ENCODE measurements around the gene CYP2W1. TPM values are rescaled to one million over a fixed set of nuclear protein-coding genes. Genes with fewer than 3 reads are reported as not detected.

CYP2W1 gene
- total and polyA plus RNA-seq, 2 donors (not counting 3 experiments of a cell fraction or from before 2014, with no cell fraction given): not detected

DNA sequence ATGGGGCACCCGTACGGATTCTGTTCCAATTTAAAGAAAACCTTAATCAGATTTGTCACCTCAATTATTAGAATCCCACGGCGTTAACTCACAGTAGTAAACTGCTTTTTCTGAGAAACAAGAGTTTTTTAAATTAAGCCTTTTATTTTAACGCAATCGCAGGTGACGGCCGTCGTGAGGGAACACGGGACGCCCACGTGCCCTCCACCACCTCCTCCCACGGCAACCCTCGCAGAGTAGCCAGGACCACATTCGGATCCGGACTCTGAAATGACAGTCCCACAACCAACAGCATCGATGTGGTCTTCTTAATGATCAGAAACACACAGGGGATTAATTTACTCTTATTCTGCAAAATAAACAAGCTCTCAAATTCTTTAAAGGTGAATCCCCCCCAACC is 39.4 kb downstream of the CYP2W1 start:
- H3K36me3 ChIP-seq (ENCODE audit: control insufficient read depth in 2 of 2, extremely low read depth in 1 of 2, insufficient read depth in 2 of 2, low read length in 2 of 2): peaks cover 0 to 7% of the 10 kb centered on the region in 2 experiments
- no peak overlapping the region for H3K4me3 ChIP-seq (replicated peaks in 1 of 3; ENCODE audit: insufficient read depth in 1 of 3, low read depth in 1 of 3, low read length in 3 of 3)
- peaks cover 23% of the 10 kb centered on the region for H3K79me2 ChIP-seq (ENCODE audit: control insufficient read depth, insufficient read depth, low read length)
- no peaks in the 10 kb centered on the region for H4K20me1 ChIP-seq (replicated peaks; ENCODE audit: control insufficient read depth, extremely low read depth, insufficient read depth, low read length)
- POLR2A ChIA-PET: interaction anchor here (0.8 kb wide), 1 partner anchor 48 kb away, joined by 3 read pairs; no protein-coding TSS in a partner anchor
- H3K27me3 ChIP-seq (ENCODE audit: control insufficient read depth in 2 of 2, insufficient read depth in 2 of 2, low read length in 2 of 2): no peaks in the 10 kb centered on the region
- no peak for DNase-seq (ENCODE audit: low read depth, low spot score)
- no peak overlapping the region for H3K27ac ChIP-seq (ENCODE audit: insufficient read depth, low read depth, low read length)
- FAIRE-seq: no peak
- no peaks in the 10 kb centered on the region for H3K9me3 ChIP-seq (replicated peaks; ENCODE audit: control insufficient read depth, insufficient read depth, low read length)
- H2AFZ ChIP-seq (ENCODE audit: low read depth, low read length): no peak overlapping the region
- dilution Hi-C loops (cut with MboI; ENCODE audit: extremely low pct_ligation_motif_present, low sequenced_read_pairs): no loop called here
- H3K4me2 ChIP-seq (ENCODE audit: insufficient read depth, low read length): no peak overlapping the region
- H3K9ac ChIP-seq (replicated peaks; ENCODE audit: extremely low read depth, insufficient read depth, low read length): no peak overlapping the region
- intact Hi-C loops (cut with micrococcal nuclease): no loop called here
- no TSS peak for BruUV-seq (replicated peaks)
- TF ChIP-seq MYC (IDR thresholded peaks at IDR 0.05; ENCODE audit: low read depth, low read length) (no peak), JUN (IDR thresholded peaks at IDR 0.05; ENCODE audit: borderline replicate concordance, insufficient read depth, insufficient read length, low read depth) (no peak), POLR2A (IDR thresholded peaks at IDR 0.05; ENCODE audit: low read depth, low read length) (no peak), FOS (IDR thresholded peaks at IDR 0.05; ENCODE audit: borderline replicate concordance, insufficient read depth, low read length) (no peak)
- TF ChIP-seq, protein P1, sequence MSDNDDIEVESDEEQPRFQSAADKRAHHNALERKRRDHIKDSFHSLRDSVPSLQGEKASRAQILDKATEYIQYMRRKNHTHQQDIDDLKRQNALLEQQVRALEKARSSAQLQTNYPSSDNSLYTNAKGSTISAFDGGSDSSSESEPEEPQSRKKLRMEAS (IDR thresholded peaks at IDR 0.05; ENCODE audit: insufficient read depth, insufficient read length): no peak
- CTCF ChIA-PET: interaction anchor here (2.0 to 5.5 kb wide), 2 partner anchors 29 to 43 kb away, joined by 8 to 46 read pairs; no protein-coding TSS in a partner anchor
- no peaks in the 10 kb centered on the region for H3K9me1 ChIP-seq (replicated peaks; ENCODE audit: control insufficient read depth, extremely low read depth, insufficient read depth, low read length)
- peaks cover 3% of the 10 kb centered on the region for H3K4me1 ChIP-seq (ENCODE audit: control insufficient read depth, extremely low read depth, insufficient read depth, low read length)

DNA sequence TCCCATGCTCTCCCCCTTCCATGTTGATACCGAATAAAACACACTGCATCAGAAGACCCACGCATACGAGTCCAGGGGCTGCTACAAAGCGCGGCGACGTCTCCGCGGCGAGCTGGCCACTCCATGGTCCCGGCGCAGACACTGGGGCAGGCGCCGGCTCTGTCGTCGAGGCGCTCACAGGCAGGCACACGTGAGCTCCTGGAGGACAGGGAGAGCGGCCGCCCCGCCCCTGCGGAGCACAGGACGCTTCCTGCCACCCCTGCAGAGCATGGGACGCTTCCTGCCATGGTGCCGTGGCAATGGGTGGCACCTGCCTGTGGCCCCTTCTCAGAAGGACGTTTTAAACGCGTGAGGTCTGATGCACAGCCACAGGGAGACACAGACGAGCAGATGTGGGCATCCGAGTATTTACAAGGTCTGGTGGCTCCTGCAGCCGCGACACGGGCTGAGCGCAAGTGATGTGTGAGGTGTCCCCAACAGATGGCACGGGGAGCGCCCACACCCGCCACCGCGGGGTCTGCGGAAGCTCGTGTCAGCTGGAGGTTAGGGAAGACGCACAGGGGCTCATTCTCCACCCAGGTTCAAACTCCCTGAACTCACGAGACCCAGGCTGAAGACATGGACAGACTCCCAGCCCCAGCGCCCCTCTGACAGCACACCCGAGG is 40.0 kb downstream of the CYP2W1 start:
- no peak for DNase-seq (ENCODE audit: low read depth, low spot score)
- no peak overlapping the region for H3K4me3 ChIP-seq (replicated peaks in 1 of 3; ENCODE audit: insufficient read depth in 1 of 3, low read depth in 1 of 3, low read length in 3 of 3)
- no peaks in the 10 kb centered on the region for H3K9me3 ChIP-seq (replicated peaks; ENCODE audit: control insufficient read depth, insufficient read depth, low read length)
- peaks cover 3% of the 10 kb centered on the region for H3K4me1 ChIP-seq (ENCODE audit: control insufficient read depth, extremely low read depth, insufficient read depth, low read length)
- TF ChIP-seq POLR2AphosphoS5 (IDR thresholded peaks at IDR 0.05; ENCODE audit: insufficient read depth, low read depth, low read length) (no peak), GATA2 (IDR thresholded peaks at IDR 0.05; ENCODE audit: insufficient read depth, insufficient read length, low read depth, low read length) (no peak), FOS (IDR thresholded peaks at IDR 0.05; ENCODE audit: borderline replicate concordance, insufficient read depth, low read length) (no peak), JUN (IDR thresholded peaks at IDR 0.05; ENCODE audit: borderline replicate concordance, insufficient read depth, insufficient read length, low read depth) (no peak)
- H3K36me3 ChIP-seq (ENCODE audit: control insufficient read depth in 2 of 2, extremely low read depth in 1 of 2, insufficient read depth in 2 of 2, low read length in 2 of 2): peaks cover 0 to 7% of the 10 kb centered on the region in 2 experiments
- intact Hi-C loops (cut with micrococcal nuclease): no loop called here
- ChIA-PET POLR2A (interaction anchor here (0.8 kb wide), 1 partner anchor 48 kb away, joined by 3 read pairs; no protein-coding TSS in a partner anchor), CTCF (interaction anchor here (2.0 to 5.5 kb wide), 2 partner anchors 30 to 43 kb away, joined by 8 to 46 read pairs; no protein-coding TSS in a partner anchor)
- H3K4me2 ChIP-seq (ENCODE audit: insufficient read depth, low read length): no peak overlapping the region
- H3K9ac ChIP-seq (replicated peaks; ENCODE audit: extremely low read depth, insufficient read depth, low read length): no peak overlapping the region
- dilution Hi-C loops (cut with MboI; ENCODE audit: extremely low pct_ligation_motif_present, low sequenced_read_pairs): no loop called here
- no peak overlapping the region for H3K27ac ChIP-seq (ENCODE audit: insufficient read depth, low read depth, low read length)
- no peaks in the 10 kb centered on the region for H3K9me1 ChIP-seq (replicated peaks; ENCODE audit: control insufficient read depth, extremely low read depth, insufficient read depth, low read length)
- no peak for FAIRE-seq
- H3K79me2 ChIP-seq (ENCODE audit: control insufficient read depth, insufficient read depth, low read length): peaks cover 23% of the 10 kb centered on the region
- H2AFZ ChIP-seq (ENCODE audit: low read depth, low read length): no peak overlapping the region
- no peaks in the 10 kb centered on the region for H3K27me3 ChIP-seq (ENCODE audit: control insufficient read depth in 2 of 2, insufficient read depth in 2 of 2, low read length in 2 of 2)
- no peaks in the 10 kb centered on the region for H4K20me1 ChIP-seq (replicated peaks; ENCODE audit: control insufficient read depth, extremely low read depth, insufficient read depth, low read length)
- no TSS peak for BruUV-seq (replicated peaks)

All from endothelial cell of umbilical vein (primary cell).